ENCODE results near the gene FMN1.

FMN1 gene

GRCh38 chr15:32935139-32935538, 259.4 kb downstream of the FMN1 start:
- H3K4me3 ChIP-seq (ENCODE audit: low read length), result no peak overlapping the region
- H4K20me1 ChIP-seq (ENCODE audit: control insufficient read depth, insufficient read depth, low read depth, low read length), result no peaks in the 10 kb centered on the region
- no peaks in the 10 kb centered on the region for H3K9me3 ChIP-seq (ENCODE audit: control insufficient read depth, insufficient read depth, low read length)
- TF ChIP-seq EZH2phosphoT487 (IDR thresholded peaks at IDR 0.05; ENCODE audit: borderline replicate concordance, low read length) (no peak), CTCF (IDR thresholded peaks at IDR 0.05; ENCODE audit: low read depth, low read length, poor library complexity, severe bottlenecking) (no peak)
- H3K4me1 ChIP-seq (ENCODE audit: control insufficient read depth, low read length), result no peaks in the 10 kb centered on the region
- peaks cover 34% of the 10 kb centered on the region for H3K27me3 ChIP-seq (ENCODE audit: control insufficient read depth, low read length)
- H3K9me2 ChIP-seq (replicated peaks; ENCODE audit: control insufficient read depth, low read length), result no peaks in the 10 kb centered on the region
- no peaks in the 10 kb centered on the region for H3F3A ChIP-seq (ENCODE audit: control insufficient read depth, insufficient read depth)
- no peaks in the 10 kb centered on the region for H3K36me3 ChIP-seq (ENCODE audit: control insufficient read depth, low read length)
- no peak overlapping the region for H3K27ac ChIP-seq (ENCODE audit: low read depth, low read length)
- no peaks in the 10 kb centered on the region for H3K79me2 ChIP-seq (ENCODE audit: control insufficient read depth, low read length)
- H3K4me2 ChIP-seq (ENCODE audit: low read length), result no peak overlapping the region

- peaks cover 34% of the 10 kb centered on the region for H3K27me3 ChIP-seq (ENCODE audit: control insufficient read depth, low read length)
- H3K36me3 ChIP-seq (ENCODE audit: control insufficient read depth, low read length), result no peaks in the 10 kb centered on the region
- H3K4me2 ChIP-seq (ENCODE audit: low read length), result no peak overlapping the region
- no peaks in the 10 kb centered on the region for H3K79me2 ChIP-seq (ENCODE audit: control insufficient read depth, low read length)
- no peak for TF ChIP-seq CTCF (IDR thresholded peaks at IDR 0.05; ENCODE audit: low read depth, low read length, poor library complexity, severe bottlenecking)
- H3K27ac ChIP-seq (ENCODE audit: low read depth, low read length), result no peak overlapping the region
- H3F3A ChIP-seq (ENCODE audit: control insufficient read depth, insufficient read depth), result no peaks in the 10 kb centered on the region
- H3K4me3 ChIP-seq (ENCODE audit: low read length), result no peak overlapping the region
- H3K9me2 ChIP-seq (replicated peaks; ENCODE audit: control insufficient read depth, low read length), result no peaks in the 10 kb centered on the region
- H4K20me1 ChIP-seq (ENCODE audit: control insufficient read depth, insufficient read depth, low read depth, low read length), result no peaks in the 10 kb centered on the region
- H3K4me1 ChIP-seq (ENCODE audit: control insufficient read depth, low read length), result no peaks in the 10 kb centered on the region
- no peaks in the 10 kb centered on the region for H3K9me3 ChIP-seq (ENCODE audit: control insufficient read depth, insufficient read depth, low read length)
These were observed 261.3 kb downstream of the FMN1 start for GRCh38 chr15:32933236-32933635.

GRCh38 chr15:32928876-32929275, 265.6 kb downstream of the FMN1 start:
- no peaks in the 10 kb centered on the region for H3K4me1 ChIP-seq (ENCODE audit: control insufficient read depth, low read length)
- TF ChIP-seq CTCF (IDR thresholded peaks at IDR 0.05; ENCODE audit: low read depth, low read length, poor library complexity, severe bottlenecking), result no peak
- no peak for TF ChIP-seq EZH2phosphoT487 (IDR thresholded peaks at IDR 0.05; ENCODE audit: borderline replicate concordance, low read length)
- no peaks in the 10 kb centered on the region for H3F3A ChIP-seq (ENCODE audit: control insufficient read depth, insufficient read depth)
- no peaks in the 10 kb centered on the region for H3K9me3 ChIP-seq (ENCODE audit: control insufficient read depth, insufficient read depth, low read length)
- peaks cover 17% of the 10 kb centered on the region; the same call in 1 of the 2 replicates for H3K27me3 ChIP-seq (ENCODE audit: control insufficient read depth, low read length)
- no peaks in the 10 kb centered on the region for H3K79me2 ChIP-seq (ENCODE audit: control insufficient read depth, low read length)
- no peaks in the 10 kb centered on the region for H3K36me3 ChIP-seq (ENCODE audit: control insufficient read depth, low read length)
- no peaks in the 10 kb centered on the region for H3K9me2 ChIP-seq (replicated peaks; ENCODE audit: control insufficient read depth, low read length)
- H3K4me2 ChIP-seq (ENCODE audit: low read length), result no peak overlapping the region
- H3K27ac ChIP-seq (ENCODE audit: low read depth, low read length), result no peak overlapping the region
- no peak overlapping the region for H3K4me3 ChIP-seq (ENCODE audit: low read length)
- H4K20me1 ChIP-seq (ENCODE audit: control insufficient read depth, insufficient read depth, low read depth, low read length), result no peaks in the 10 kb centered on the region

GRCh38 chr15:32927124-32927523, 267.4 kb downstream of the FMN1 start:
- H3K4me3 ChIP-seq (ENCODE audit: low read length), result no peak overlapping the region
- no peak overlapping the region for H3K4me2 ChIP-seq (ENCODE audit: low read length)

More at GRCh38 chr15:32927124-32927523, 267.4 kb downstream of the FMN1 start:
- Histone ChIP-seq H3K4me1 (ENCODE audit: control insufficient read depth, low read length) (no peaks in the 10 kb centered on the region), H3K9me2 (replicated peaks; ENCODE audit: control insufficient read depth, low read length) (no peaks in the 10 kb centered on the region), H3K27ac (ENCODE audit: low read depth, low read length) (no peak overlapping the region), H3K9me3 (ENCODE audit: control insufficient read depth, insufficient read depth, low read length) (no peaks in the 10 kb centered on the region), H4K20me1 (ENCODE audit: control insufficient read depth, insufficient read depth, low read depth, low read length) (no peaks in the 10 kb centered on the region), H3F3A (ENCODE audit: control insufficient read depth, insufficient read depth) (no peaks in the 10 kb centered on the region), H3K36me3 (ENCODE audit: control insufficient read depth, low read length) (no peaks in the 10 kb centered on the region), H3K27me3 (ENCODE audit: control insufficient read depth, low read length) (peaks cover 12% of the 10 kb centered on the region; the same call in 1 of the 2 replicates), H3K79me2 (ENCODE audit: control insufficient read depth, low read length) (no peaks in the 10 kb centered on the region)
- TF ChIP-seq CTCF (IDR thresholded peaks at IDR 0.05; ENCODE audit: low read depth, low read length, poor library complexity, severe bottlenecking), result no peak
- no peak for TF ChIP-seq EZH2phosphoT487 (IDR thresholded peaks at IDR 0.05; ENCODE audit: borderline replicate concordance, low read length)

All from DOHH2 (cell line).